Body of pancreas (tissue), 4 donors: ENCODE measurements around the gene CENPU. TPM values are rescaled to one million over a fixed set of nuclear protein-coding genes. Genes with fewer than 3 reads are reported as not detected.
A peak's percentile ranks its signal among the peaks of the same experiment; 100 is the strongest.

Source experiments
- ATAC-seq: fragments of 150-250 bp; one replicate; pipeline ENCODE4 v1.9.1; 2016
- DNase-seq, 4 donors: peaks; one replicate each; pipeline ENCODE4 v3.0.0-alpha.2; 2019
- H3K27ac ChIP-seq, 4 donors: fragments of 200-600 bp; sonication (generic); 1 replicate in 3 of 4; 2 replicates in 1 of 4; pipeline versions ENCODE4 v1.5.1 to v1.6.1; 2016 to 2019; ENCODE audit warnings: mild to moderate bottlenecking in 1 of 4, mixed read lengths in 1 of 4, moderate library complexity in 1 of 4
- H3K27me3 ChIP-seq, 2 donors: fragments of 200-600 bp; sonication (generic); one replicate each; pipeline ENCODE4 v1.6.0; 2016; ENCODE audit warnings: mild to moderate bottlenecking in 1 of 2
- H3K36me3 ChIP-seq, 2 donors: fragments of 200-600 bp; sonication (generic); replicated peaks in 1 of 2; 2 replicates each; pipeline ENCODE4 v1.5.1; 2016; ENCODE audit warnings: low read depth in 2 of 2; ENCODE audit not compliant: insufficient read depth in 1 of 2
- H3K4me1 ChIP-seq: fragments of 200-600 bp; sonication (generic); one replicate; pipeline ENCODE4 v1.6.0; 2016
- H3K4me3 ChIP-seq, 2 donors: fragments of 200-600 bp; sonication (generic); 1 replicate in 1 of 2; 2 replicates in 1 of 2; pipeline ENCODE4 v1.5.1; 2016 to 2019
- H3K9me3 ChIP-seq, 3 donors: fragments of 200-600 bp; sonication (generic); 1 replicate in 2 of 3; 2 replicates in 1 of 3; pipeline ENCODE4 v1.5.1; 2016
- POLR2A ChIP-seq, 3 donors: fragments of 450-650 bp; IDR thresholded peaks; one replicate each; pipeline ENCODE4 v1.6.1; 2016; ENCODE audit warnings: antibody characterized with exemption in 3 of 3, mild to moderate bottlenecking in 2 of 3
- WGBS, 2 donors: methylation state at CpG; one replicate each; pipeline ENCODE4 v1.1.5; 2017; 5-methylcytosine and 5-hydroxymethylcytosine counted together
- intact Hi-C: fragments of 100-400 bp; cut with DNase I; formaldehyde crosslinking; loops from one replicate; pipeline ENCODE4 v1.15.1; 2023
- total RNA-seq, 2 donors: library from RNA; depleted of rRNA; stranded (reverse); fragments of >200 nt; gene quantifications; one replicate each; pipeline ENCODE4 v1.1.0, GENCODE V29; 2016
- TF ChIP-seq, protein P1 (sequence below), 7 experiments: fragments of 450-650 bp in 4 of 7; fragments of 200-600 bp in 3 of 7; sonication (generic) in 3 of 7; IDR thresholded peaks; one replicate each; pipeline ENCODE4 v1.5.1; 2016 to 2019; ENCODE audit warnings: antibody characterized with exemption in 7 of 7

Gene CENPU
- total RNA-seq, 2 donors from 2014 or later, result 2.1 to 2.3 TPM

DNA sequence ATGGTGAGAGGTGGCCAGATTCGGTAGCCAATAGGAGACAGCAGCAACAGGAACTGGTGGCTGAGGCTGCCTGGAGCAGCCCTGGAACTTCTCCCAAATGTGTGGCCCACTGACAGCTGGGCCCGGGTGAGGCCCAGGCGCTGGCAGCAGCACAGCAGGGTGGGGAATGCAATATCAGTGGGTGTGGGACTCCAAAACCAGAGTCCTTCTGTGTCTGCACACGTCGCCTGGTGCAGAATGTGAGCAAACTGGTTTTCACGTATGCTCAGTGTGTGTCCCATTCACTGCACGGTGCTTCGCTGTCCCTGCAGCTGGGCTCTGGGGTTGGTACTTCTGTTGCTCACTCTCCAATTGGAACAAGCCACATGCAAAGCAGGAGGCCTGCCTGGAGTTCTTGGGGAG is 14.4 kb upstream of the CENPU start:
- intact Hi-C loops, result loop anchor here (5.0 kb wide), 1 partner anchor 234 kb away; no protein-coding TSS in a partner anchor
- peaks cover 38% of the 10 kb centered on the region for H3K4me1 ChIP-seq
- ATAC-seq (peak; percentile 12), DNase-seq (peak; percentile 31 to 62 (median 56))
- H3K27me3 ChIP-seq, result no peaks in the 10 kb centered on the region
- H3K9me3 ChIP-seq, result no peaks in the 10 kb centered on the region
- 44 to 51% methylated on average over 8 of the region's 8 CpGs for WGBS, 2 donors
- TF ChIP-seq POLR2A (IDR thresholded peaks at IDR 0.05), result peak in 1 of 3 donors; percentile 20
- TF ChIP-seq, protein P1, sequence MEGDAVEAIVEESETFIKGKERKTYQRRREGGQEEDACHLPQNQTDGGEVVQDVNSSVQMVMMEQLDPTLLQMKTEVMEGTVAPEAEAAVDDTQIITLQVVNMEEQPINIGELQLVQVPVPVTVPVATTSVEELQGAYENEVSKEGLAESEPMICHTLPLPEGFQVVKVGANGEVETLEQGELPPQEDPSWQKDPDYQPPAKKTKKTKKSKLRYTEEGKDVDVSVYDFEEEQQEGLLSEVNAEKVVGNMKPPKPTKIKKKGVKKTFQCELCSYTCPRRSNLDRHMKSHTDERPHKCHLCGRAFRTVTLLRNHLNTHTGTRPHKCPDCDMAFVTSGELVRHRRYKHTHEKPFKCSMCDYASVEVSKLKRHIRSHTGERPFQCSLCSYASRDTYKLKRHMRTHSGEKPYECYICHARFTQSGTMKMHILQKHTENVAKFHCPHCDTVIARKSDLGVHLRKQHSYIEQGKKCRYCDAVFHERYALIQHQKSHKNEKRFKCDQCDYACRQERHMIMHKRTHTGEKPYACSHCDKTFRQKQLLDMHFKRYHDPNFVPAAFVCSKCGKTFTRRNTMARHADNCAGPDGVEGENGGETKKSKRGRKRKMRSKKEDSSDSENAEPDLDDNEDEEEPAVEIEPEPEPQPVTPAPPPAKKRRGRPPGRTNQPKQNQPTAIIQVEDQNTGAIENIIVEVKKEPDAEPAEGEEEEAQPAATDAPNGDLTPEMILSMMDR (IDR thresholded peaks at IDR 0.05), result no peak
- H3K36me3 ChIP-seq, result no peaks in the 10 kb centered on the region
- no peak overlapping the region for H3K4me3 ChIP-seq
- H3K27ac ChIP-seq, result peak overlapping the region; percentile 26 to 90 (median 88)

DNA sequence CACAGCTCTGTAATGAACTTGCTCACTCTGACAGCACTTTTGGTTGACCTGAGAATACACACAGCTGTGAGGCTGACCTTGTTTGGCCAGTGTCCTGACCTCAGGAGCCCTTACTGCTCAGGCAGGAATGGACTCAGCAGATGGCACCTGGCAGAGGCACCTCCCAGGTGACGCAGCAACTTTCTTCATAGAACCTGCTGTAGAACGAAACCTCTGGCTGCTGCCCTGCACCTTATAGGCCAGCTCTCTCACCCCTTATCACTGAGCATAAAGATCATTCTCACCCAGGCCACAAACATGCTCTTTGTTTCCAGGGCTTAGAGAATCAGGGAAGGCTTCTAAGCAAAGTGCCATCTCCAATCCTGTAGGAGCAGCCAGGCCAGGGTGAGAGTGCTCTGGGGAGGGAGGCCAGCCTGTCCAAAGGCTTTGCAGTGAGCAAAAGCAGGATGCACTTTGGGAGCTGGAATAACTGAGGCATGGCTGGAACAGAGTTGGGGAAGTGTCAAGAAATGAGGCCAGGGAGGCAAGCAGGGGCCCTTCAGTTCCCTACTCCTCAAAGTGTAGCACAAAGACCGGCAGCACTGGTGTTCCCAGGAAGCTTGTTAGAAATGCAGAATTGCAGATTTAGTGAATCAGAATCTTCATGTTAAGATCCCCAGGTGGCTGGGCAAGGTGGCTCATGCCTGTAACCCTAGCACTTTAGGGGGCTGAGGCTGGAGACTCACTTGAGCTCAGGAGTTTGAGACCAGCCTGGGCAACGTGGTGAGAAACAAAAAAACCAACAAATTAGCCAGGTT is 13.3 kb upstream of the CENPU start:
- 46 to 59% methylated on average over 3 to 4 of the region's 4 CpGs for WGBS, 2 donors
- intact Hi-C loops, result loop anchor here (5.0 kb wide), 1 partner anchor 235 kb away; no protein-coding TSS in a partner anchor
- Histone ChIP-seq H3K4me3 (no peak overlapping the region), H3K36me3 (no peaks in the 10 kb centered on the region), H3K4me1 (peaks cover 38% of the 10 kb centered on the region), H3K9me3 (no peaks in the 10 kb centered on the region), H3K27ac (peak overlapping the region; percentile 79 to 90 (median 88)), H3K27me3 (no peaks in the 10 kb centered on the region)
- peak in 1 of 3 donors; percentile 3 for TF ChIP-seq POLR2A (IDR thresholded peaks at IDR 0.05)
- TF ChIP-seq, protein P1 (IDR thresholded peaks at IDR 0.05), result no peak
- ATAC-seq, result peak; percentile 83
- DNase-seq, result peak; percentile 89 to 94 (median 92)

DNA sequence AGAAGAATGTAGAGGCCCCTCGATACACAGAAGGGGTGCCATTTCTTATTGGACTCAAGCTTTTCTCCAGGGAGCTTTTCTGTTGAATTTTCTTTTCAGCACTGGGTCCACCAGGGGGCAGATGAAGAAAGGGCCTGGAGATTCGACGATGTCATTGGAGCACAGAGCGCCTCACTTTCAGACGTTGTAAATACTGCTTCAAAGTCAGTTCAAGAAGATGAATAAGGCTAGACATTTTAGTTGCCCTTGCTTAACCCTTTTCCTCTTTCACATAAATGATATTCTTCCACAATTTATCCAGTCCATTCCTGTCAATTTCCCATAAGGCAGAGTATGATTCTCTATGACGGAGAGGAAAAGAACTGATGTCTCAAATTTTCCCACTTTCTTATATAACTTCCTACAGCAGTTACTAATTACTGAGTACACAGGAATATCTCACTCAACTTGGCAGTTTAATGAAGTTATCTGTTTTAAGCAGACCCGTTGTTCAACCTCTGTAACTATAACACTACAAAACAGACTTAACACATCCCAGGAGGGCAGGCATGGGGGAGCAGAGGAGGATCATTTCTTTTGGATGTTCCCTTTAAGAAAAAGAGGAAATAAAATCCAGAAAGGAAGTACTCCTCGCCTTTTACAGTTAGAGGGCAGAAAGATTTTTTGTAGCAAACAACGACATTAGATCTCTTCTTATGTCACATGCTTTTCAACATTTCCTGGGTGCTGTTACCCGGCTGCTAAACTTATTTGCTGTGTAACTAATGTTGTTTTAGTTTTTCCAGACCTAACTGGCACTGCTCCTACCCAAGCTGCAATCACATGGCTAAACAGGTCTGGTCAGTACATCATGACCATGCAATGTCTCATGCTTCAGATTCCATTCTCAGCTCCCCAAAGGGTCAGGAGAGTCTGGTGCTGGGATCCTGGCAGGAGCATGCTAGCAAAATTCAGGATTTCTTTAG is 12.2 kb upstream of the CENPU start:
- DNase-seq, result peak; percentile 82 to 90 (median 84)
- WGBS, 2 donors, result 2 to 4% methylated on average over 10 of the region's 10 CpGs
- no peaks in the 10 kb centered on the region for H3K36me3 ChIP-seq
- H3K4me1 ChIP-seq, result peaks cover 38% of the 10 kb centered on the region
- H3K27ac ChIP-seq, result peak overlapping the region; percentile 79 to 90 (median 88)
- intact Hi-C loops, result loop anchor here (5.0 kb wide), 1 partner anchor 236 kb away; no protein-coding TSS in a partner anchor
- peak; percentile 87 for ATAC-seq
- no peaks in the 10 kb centered on the region for H3K27me3 ChIP-seq
- H3K9me3 ChIP-seq, result no peaks in the 10 kb centered on the region
- TF ChIP-seq POLR2A (IDR thresholded peaks at IDR 0.05), result peak in 2 of 3 donors; percentile 23 to 35
- TF ChIP-seq, protein P1 (IDR thresholded peaks at IDR 0.05), result peak; percentile 38 to 87 (median 82)
- no peak overlapping the region for H3K4me3 ChIP-seq

DNA sequence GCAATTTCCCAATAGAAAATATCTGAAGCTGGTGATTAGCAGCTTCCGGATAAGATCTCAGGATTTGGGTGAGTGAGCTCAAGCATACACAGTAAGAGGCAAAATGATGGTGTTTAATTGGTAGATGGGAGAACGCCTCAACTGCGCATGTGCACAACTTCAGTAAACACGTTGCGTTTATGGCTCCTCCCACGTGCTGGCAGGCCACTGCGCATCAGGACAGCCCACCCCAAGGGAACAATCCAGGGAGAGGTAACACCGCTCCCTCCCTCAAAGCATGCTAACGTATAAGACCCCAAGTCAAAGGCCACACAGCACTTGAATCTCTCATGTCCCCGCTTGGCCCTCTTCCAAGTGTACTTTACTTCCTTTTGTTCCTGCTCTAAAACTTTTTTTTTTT is 10.3 kb upstream of the CENPU start:
- 80 to 85% methylated on average over 10 of the region's 10 CpGs for WGBS, 2 donors
- Histone ChIP-seq H3K4me3 (no peak overlapping the region), H3K36me3 (no peaks in the 10 kb centered on the region), H3K27me3 (no peaks in the 10 kb centered on the region), H3K27ac (no peak overlapping the region), H3K9me3 (no peaks in the 10 kb centered on the region), H3K4me1 (peaks cover 38% of the 10 kb centered on the region)
- no peak for ATAC-seq
- intact Hi-C loops, result no loop called here
- TF ChIP-seq, protein P1 (IDR thresholded peaks at IDR 0.05), result no peak
- TF ChIP-seq POLR2A (IDR thresholded peaks at IDR 0.05), result no peak
- no peak for DNase-seq
